Activated T-helper 2 cell treated with anti-CD3 and anti-CD28 coated beads, Interferon-gamma antibody, Interleukin-2, Interleukin-4, amounts not matched to agents 10 μg/mL and 5 μg/mL and 100 μg/mL, durations not matched to agents 14 hours and 24 hours and 36 hours (primary cell): ENCODE measurements around the gene BEX2. TPM values are rescaled to one million over a fixed set of nuclear protein-coding genes. Genes with fewer than 3 reads are reported as not detected.
"Not testable (repeated sequence)": the region's sequence is repeated elsewhere in the genome, so short reads cannot be mapped to it uniquely, and the experiment has no call there.

ENCODE experiments used
- DNase-seq: peaks from one replicate; pipeline ENCODE4 v3.0.0; 2021; ENCODE audit warnings: low spot score
- H3K27ac Mint-ChIP-seq: one replicate; pipeline ENCODE4 v1.8.0; 2021; ENCODE audit warnings: mixed read lengths
- H3K27me3 Mint-ChIP-seq: one replicate; pipeline ENCODE4 v1.8.0; 2021; ENCODE audit warnings: low read depth, mixed read lengths
- H3K36me3 Mint-ChIP-seq: one replicate; pipeline ENCODE4 v1.8.0; 2021; ENCODE audit warnings: low read depth, mixed read lengths
- H3K4me1 Mint-ChIP-seq: one replicate; pipeline ENCODE4 v1.8.0; 2021; ENCODE audit warnings: low read depth, mixed read lengths
- H3K4me3 Mint-ChIP-seq: one replicate; pipeline ENCODE4 v1.8.0; 2021; ENCODE audit warnings: low read depth, mild to moderate bottlenecking, moderate library complexity, mixed read lengths
- H3K9me3 Mint-ChIP-seq: one replicate; pipeline ENCODE4 v1.8.0; 2021; ENCODE audit warnings: mixed read lengths
- intact Hi-C: fragments of 100-400 bp; cut with micrococcal nuclease; formaldehyde crosslinking; loops from one replicate; pipeline ENCODE4 v1.15.1; 2023
- total RNA-seq: library from RNA; stranded (reverse); gene quantifications from 2 replicates; pipeline ENCODE4 v1.2.3, GENCODE V29; 2022

Gene BEX2
- total RNA-seq, result 2.6 and 3.9 TPM in 2 replicates

DNA sequence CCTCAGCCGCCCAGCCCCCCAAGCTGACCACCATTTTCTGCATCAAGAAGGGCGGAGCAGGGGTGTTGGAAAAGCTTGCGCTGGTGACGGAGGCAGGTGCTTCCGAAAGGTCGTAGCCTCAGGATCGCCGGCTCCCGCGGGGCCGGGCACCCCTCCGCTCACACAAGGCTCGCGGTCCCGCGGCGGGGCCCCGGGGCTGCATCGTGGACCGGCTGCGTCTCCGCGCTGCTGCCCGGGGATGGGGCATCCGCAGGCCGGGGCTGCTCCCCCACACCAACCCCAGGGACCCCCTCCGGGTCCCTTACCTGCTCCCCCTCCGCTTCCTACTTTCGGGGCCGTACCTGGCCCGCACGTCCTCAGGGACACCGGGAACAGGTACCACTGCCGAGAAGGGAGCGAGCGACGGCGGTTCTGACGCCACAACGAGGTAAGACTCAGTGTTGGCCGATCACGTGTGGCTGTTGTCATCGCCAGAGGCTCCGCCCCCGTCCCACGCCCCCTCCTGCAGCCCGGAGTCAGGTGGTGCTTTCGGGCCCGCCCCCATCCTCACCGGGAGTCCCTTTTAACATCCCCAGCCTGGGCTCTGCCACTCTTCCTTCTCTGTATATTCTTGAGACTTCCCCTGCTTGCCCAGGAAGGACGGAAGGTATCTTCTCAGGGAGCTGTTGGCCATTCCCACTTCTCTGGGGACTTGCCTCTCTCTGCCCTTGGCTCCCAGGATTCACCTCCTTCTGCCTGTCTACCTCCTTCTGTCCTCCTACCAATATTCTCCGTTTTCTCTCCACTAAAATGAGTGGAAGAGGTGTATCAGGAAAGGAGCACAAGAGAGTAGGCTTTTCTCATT is at the start of gene BEX2:
Gene BEX2, minus strand, starts transcription at position 436 of the 844 bp plus-strand sequence. CDS start 1,014 bp downstream, outside the sequence.
- H3K36me3 Mint-ChIP-seq, result no peaks in the 10 kb centered on the region
- peaks cover 4% of the 10 kb centered on the region for H3K4me1 Mint-ChIP-seq
- H3K27ac Mint-ChIP-seq, result no peak within 1 kb of the TSS
- intact Hi-C loops, result no loop called here
- peak within 1 kb of the TSS; percentile 72 for H3K4me3 Mint-ChIP-seq
- no peaks in the 10 kb centered on the region for H3K9me3 Mint-ChIP-seq
- no peaks in the 10 kb centered on the region for H3K27me3 Mint-ChIP-seq
- DNase-seq, result peak; percentile 65

- H3K4me3 Mint-ChIP-seq, result no peak overlapping the region
- H3K36me3 Mint-ChIP-seq, result no peaks in the 10 kb centered on the region
- H3K4me1 Mint-ChIP-seq, result peaks cover 5% of the 10 kb centered on the region
- H3K9me3 Mint-ChIP-seq, result no peaks in the 10 kb centered on the region
- peaks cover 9% of the 10 kb centered on the region for H3K27me3 Mint-ChIP-seq
- DNase-seq, result no peak
- intact Hi-C loops, result no loop called here
- no peak overlapping the region for H3K27ac Mint-ChIP-seq
Observed at GRCh38 chrX:103360092-103360491, 49.3 kb upstream of the BEX2 start.

DNA sequence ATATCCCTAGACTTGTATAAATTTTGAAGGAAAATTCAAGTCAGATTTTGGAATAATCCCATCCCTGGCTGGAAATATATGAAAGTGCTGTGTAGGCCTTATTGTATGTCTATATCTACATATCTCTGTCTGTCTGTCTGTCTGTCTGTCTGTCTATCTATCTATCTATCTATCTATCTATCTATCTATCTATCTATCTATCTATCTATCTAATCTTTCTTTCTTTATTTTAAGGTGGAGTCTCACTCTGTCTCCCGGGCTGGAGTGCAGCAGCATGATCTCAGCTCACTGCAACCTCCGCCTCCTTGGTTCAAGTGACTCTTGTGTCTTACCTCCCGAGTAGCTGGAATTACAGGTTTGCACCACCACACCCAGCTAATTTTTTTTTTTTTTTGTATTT is 48.8 kb upstream of the BEX2 start:
- H3K27ac Mint-ChIP-seq, intact Hi-C loops, H3K9me3 Mint-ChIP-seq, H3K36me3 Mint-ChIP-seq, H3K27me3 Mint-ChIP-seq, DNase-seq, H3K4me1 Mint-ChIP-seq, H3K4me3 Mint-ChIP-seq: not testable (repeated sequence)

DNA sequence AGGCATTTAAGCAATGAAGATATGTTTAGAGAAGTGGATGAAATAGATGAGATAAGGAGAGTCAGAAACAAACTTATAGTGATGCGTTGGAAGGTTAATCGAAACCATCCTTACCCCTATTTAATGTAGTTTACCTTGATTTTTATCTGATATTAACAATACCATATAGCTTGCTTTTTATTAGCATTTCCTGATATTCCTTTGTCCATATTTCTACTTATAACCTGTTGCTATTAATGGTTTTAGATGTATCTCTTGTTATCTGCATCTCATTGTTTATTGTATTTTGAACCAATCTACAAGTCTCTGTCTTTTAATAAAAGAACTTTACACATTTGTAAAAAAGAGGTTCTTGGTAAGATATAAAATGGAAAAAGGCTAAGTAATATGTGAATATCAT is 47.1 kb upstream of the BEX2 start:
- intact Hi-C loops, result no loop called here
- no peak overlapping the region for H3K27ac Mint-ChIP-seq
- H3K4me1 Mint-ChIP-seq, result peaks cover 5% of the 10 kb centered on the region
- H3K4me3 Mint-ChIP-seq, result no peak overlapping the region
- no peaks in the 10 kb centered on the region for H3K9me3 Mint-ChIP-seq
- DNase-seq, result no peak
- no peaks in the 10 kb centered on the region for H3K36me3 Mint-ChIP-seq
- peaks cover 11% of the 10 kb centered on the region for H3K27me3 Mint-ChIP-seq

DNA sequence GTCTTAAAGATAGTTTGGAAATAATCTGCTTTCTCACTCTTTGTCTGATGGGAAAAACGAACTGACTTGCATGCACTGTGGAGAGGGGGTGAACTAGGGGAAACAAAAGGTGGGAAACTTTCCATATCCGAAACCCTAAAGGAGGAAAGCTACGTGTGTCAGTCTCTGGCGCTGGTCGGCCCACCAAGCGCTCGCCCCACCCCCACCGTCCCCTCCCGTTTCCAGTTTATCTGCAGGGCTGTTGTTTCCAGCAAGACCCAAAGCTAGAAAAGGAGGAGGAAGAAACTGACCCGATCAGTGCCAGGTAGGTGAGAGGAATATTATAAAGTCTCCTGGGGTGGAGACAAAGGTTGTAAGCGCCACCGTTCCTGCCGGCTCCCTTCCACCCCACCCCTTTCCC is 46.1 kb upstream of the BEX2 start:
- Mint-ChIP-seq H3K27me3 (peaks cover 11% of the 10 kb centered on the region), H3K4me1 (peaks cover 5% of the 10 kb centered on the region), H3K9me3 (no peaks in the 10 kb centered on the region), H3K27ac (no peak overlapping the region), H3K36me3 (no peaks in the 10 kb centered on the region), H3K4me3 (peak overlapping the region; percentile 69)
- intact Hi-C loops, result no loop called here
- no peak for DNase-seq

GRCh38 chrX:103356130-103356798 is 45.5 kb upstream of the BEX2 start, which contains the start of gene TCEAL9:
TCEAL9 (plus strand) TSS chrX:103356506; CDS start chrX:103357685, 1,179 bp downstream.
- Mint-ChIP-seq H3K4me1 (peaks cover 5% of the 10 kb centered on the region), H3K27ac (peak within 1 kb of the TSS; percentile 19), H3K36me3 (no peaks in the 10 kb centered on the region), H3K27me3 (peaks cover 11% of the 10 kb centered on the region), H3K9me3 (no peaks in the 10 kb centered on the region), H3K4me3 (peak within 1 kb of the TSS; percentile 69)
- intact Hi-C loops, result no loop called here
- no peak for DNase-seq

- Mint-ChIP-seq H3K4me3 (no peak overlapping the region), H3K27me3 (peaks cover 2% of the 10 kb centered on the region), H3K4me1 (no peaks in the 10 kb centered on the region), H3K36me3 (no peaks in the 10 kb centered on the region), H3K9me3 (no peaks in the 10 kb centered on the region), H3K27ac (no peak overlapping the region)
- intact Hi-C loops, result no loop called here
- DNase-seq, result no peak
Observed at GRCh38 chrX:103347682-103348397, 37.0 kb upstream of the BEX2 start.

DNA sequence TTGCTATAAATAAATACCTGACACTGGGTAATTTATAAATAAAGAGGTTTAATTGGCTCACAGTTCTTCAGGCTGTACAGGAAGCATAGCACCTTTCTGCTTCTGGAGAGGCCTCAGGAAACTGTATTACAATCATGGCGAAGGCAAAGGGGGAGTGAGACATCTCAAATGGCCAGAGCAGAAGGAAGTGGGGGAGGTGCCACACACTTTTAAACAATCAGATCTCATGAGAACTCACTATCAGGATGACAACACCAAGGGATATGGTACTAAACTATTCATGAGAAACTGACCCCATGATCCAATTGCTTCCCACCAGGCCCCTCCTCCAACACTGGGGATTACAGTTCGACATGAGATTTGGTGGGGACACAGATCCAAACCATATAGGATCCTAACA is 33.8 kb upstream of the BEX2 start:
- no peaks in the 10 kb centered on the region for H3K9me3 Mint-ChIP-seq
- peaks cover 2% of the 10 kb centered on the region for H3K27me3 Mint-ChIP-seq
- H3K36me3 Mint-ChIP-seq, result no peaks in the 10 kb centered on the region
- H3K4me3 Mint-ChIP-seq, result no peak overlapping the region
- H3K27ac Mint-ChIP-seq, result no peak overlapping the region
- DNase-seq, result no peak
- intact Hi-C loops, result no loop called here
- H3K4me1 Mint-ChIP-seq, result no peaks in the 10 kb centered on the region

- intact Hi-C loops, result loop anchor here (1.0 kb wide), 1 partner anchor 121 kb away; no protein-coding TSS in a partner anchor
- H3K27ac Mint-ChIP-seq, result no peak overlapping the region
- H3K27me3 Mint-ChIP-seq, result peaks cover 2% of the 10 kb centered on the region
- no peaks in the 10 kb centered on the region for H3K36me3 Mint-ChIP-seq
- no peak for DNase-seq
- no peaks in the 10 kb centered on the region for H3K4me1 Mint-ChIP-seq
- H3K4me3 Mint-ChIP-seq, result no peak overlapping the region
- no peaks in the 10 kb centered on the region for H3K9me3 Mint-ChIP-seq
Observed at GRCh38 chrX:103343105-103343504, 32.3 kb upstream of the BEX2 start.

- H3K9me3 Mint-ChIP-seq, result no peaks in the 10 kb centered on the region
- no peaks in the 10 kb centered on the region for H3K36me3 Mint-ChIP-seq
- DNase-seq, result no peak
- H3K4me1 Mint-ChIP-seq, result no peaks in the 10 kb centered on the region
- H3K27me3 Mint-ChIP-seq, result peaks cover 4% of the 10 kb centered on the region
- intact Hi-C loops, result no loop called here
- H3K27ac Mint-ChIP-seq, result no peak overlapping the region
- H3K4me3 Mint-ChIP-seq, result no peak overlapping the region
Observed at GRCh38 chrX:103338663-103339062, 27.9 kb upstream of the BEX2 start.

- peaks cover 13% of the 10 kb centered on the region for H3K27me3 Mint-ChIP-seq
- no peak overlapping the region for H3K4me3 Mint-ChIP-seq
- no peak overlapping the region for H3K27ac Mint-ChIP-seq
- DNase-seq, result no peak
- no peaks in the 10 kb centered on the region for H3K9me3 Mint-ChIP-seq
- H3K36me3 Mint-ChIP-seq, result no peaks in the 10 kb centered on the region
- H3K4me1 Mint-ChIP-seq, result peaks cover 4% of the 10 kb centered on the region
- intact Hi-C loops, result no loop called here
Observed at GRCh38 chrX:103330681-103331288, 20.0 kb upstream of the BEX2 start.

DNA sequence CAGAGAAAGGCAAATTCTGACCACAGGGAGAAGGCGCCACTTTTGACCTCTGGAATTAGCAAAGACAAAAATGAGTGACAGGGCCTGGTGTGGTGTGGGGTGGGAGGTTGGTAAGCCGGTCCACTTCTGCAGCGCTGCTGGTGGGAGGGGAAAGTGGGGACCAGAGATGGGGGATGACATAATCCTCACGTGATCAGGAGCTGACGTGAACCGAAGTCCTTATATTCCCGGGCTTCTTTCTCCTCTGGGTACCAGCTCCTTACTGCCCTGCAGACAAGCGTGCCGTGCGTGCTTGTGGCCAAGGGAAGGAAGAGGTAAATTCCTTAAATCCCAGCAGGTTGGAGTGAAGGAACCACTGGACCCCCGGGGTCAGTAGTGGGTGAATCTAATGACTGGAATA is 19.2 kb upstream of the BEX2 start, which contains the start of gene TCEAL7:
Gene TCEAL7, plus strand, starts transcription at position 249 of the 400 bp plus-strand sequence. CDS start 1,165 bp downstream, outside the sequence.
- Mint-ChIP-seq H3K27me3 (peaks cover 13% of the 10 kb centered on the region), H3K4me1 (peaks cover 4% of the 10 kb centered on the region), H3K36me3 (no peaks in the 10 kb centered on the region), H3K4me3 (no peak within 1 kb of the TSS), H3K9me3 (no peaks in the 10 kb centered on the region), H3K27ac (no peak within 1 kb of the TSS)
- DNase-seq, result no peak
- intact Hi-C loops, result no loop called here
